Measurements from ENCODE around the gene SYDE1. TPM values are rescaled to one million over a fixed set of nuclear protein-coding genes. Genes with fewer than 3 reads are reported as not detected.
"Not testable (repeated sequence)": the region's sequence is repeated elsewhere in the genome, so short reads cannot be mapped to it uniquely, and the experiment has no call there.

Gene SYDE1
- total and polyA plus RNA-seq, 7 donors, result 1.2 to 39.9 (median 29.6) TPM

DNA sequence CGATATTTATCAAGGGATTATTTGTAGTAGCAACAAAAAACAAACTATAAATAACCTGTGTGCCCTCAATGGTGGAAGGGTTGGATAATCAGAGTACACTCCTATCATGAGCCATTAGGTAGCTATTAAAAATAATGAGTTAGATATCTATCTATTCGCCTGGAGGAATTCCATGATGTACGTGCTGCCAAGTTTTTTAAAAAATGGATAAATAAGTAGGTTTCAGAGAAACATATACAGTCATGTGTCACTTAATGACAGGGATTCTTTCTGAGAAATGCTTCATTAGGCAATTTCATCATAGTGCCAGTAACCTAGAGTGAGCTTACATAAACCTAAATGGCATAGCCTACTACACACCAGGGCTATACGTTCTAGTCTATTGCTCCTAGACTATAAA is 31.4 kb upstream of the SYDE1 start:
- H3K4me1 ChIP-seq, result no peaks in the 10 kb centered on the region
- 82 to 90% methylated on average over 4 of the region's 4 CpGs for WGBS, 2 donors
- no peaks in the 10 kb centered on the region for H3K36me3 ChIP-seq
- no peak for DNase-seq
- H3K9me3 ChIP-seq, result no peaks in the 10 kb centered on the region
- no peak overlapping the region for H3K4me3 ChIP-seq
- intact Hi-C loops (cut with DNase I), result no loop called here
- H3K27ac ChIP-seq, result no peak overlapping the region
- peaks cover 0 to 4% (median 0%) of the 10 kb centered on the region in 3 donors for H3K27me3 ChIP-seq
- TF ChIP-seq EP300 (IDR thresholded peaks at IDR 0.05) (no peak), POLR2A (IDR thresholded peaks at IDR 0.05) (no peak), CTCF (IDR thresholded peaks at IDR 0.05) (no peak), POLR2AphosphoS5 (IDR thresholded peaks at IDR 0.05) (no peak)

GRCh38 chr19:15080002-15080401 is 27.2 kb upstream of the SYDE1 start:
- H3K27me3 ChIP-seq, result peaks cover 0 to 26% (median 0%) of the 10 kb centered on the region in 3 donors
- intact Hi-C loops (cut with DNase I); H3K27ac ChIP-seq; H3K36me3 ChIP-seq; DNase-seq; H3K4me3 ChIP-seq; H3K4me1 ChIP-seq; H3K9me3 ChIP-seq: not testable (repeated sequence)
- 65 to 73% methylated on average over 4 of the region's 4 CpGs for WGBS, 2 donors

GRCh38 chr19:15081911-15082310 is 25.3 kb upstream of the SYDE1 start, which contains the start of gene OR1I1:
OR1I1 (plus strand) TSS chr19:15082211; CDS start chr19:15087066, 4,855 bp downstream.
- intact Hi-C loops (cut with DNase I), result no loop called here
- peak; percentile 18 for DNase-seq
- no peak for TF ChIP-seq CTCF (IDR thresholded peaks at IDR 0.05)
- no peak for TF ChIP-seq POLR2A (IDR thresholded peaks at IDR 0.05)
- no peak for TF ChIP-seq POLR2AphosphoS5 (IDR thresholded peaks at IDR 0.05)
- no peak for TF ChIP-seq EP300 (IDR thresholded peaks at IDR 0.05)
- H3K4me1 ChIP-seq, result no peaks in the 10 kb centered on the region
- H3K36me3 ChIP-seq, result no peaks in the 10 kb centered on the region
- H3K9me3 ChIP-seq, result no peaks in the 10 kb centered on the region
- no peak within 1 kb of the TSS for H3K4me3 ChIP-seq
- WGBS, 2 donors, result 66 to 67% methylated on average over 6 of the region's 6 CpGs
- no peak within 1 kb of the TSS for H3K27ac ChIP-seq
- H3K27me3 ChIP-seq, result peaks cover 0 to 41% (median 0%) of the 10 kb centered on the region in 3 donors

DNA sequence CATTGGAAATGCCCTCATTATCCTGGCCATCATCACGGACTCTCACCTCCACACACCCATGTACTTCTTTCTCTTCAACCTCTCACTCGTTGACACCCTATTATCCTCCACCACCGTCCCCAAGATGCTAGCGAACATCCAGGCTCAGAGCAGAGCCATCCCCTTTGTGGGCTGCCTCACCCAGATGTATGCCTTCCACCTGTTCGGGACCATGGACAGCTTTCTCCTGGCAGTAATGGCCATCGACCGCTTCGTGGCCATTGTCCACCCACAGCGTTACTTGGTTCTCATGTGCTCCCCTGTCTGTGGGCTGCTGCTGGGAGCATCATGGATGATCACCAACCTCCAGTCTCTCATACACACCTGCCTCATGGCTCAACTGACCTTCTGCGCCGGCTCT is 20.0 kb upstream of the SYDE1 start:
- Histone ChIP-seq H3K27ac (no peak overlapping the region), H3K27me3 (peaks cover 0 to 38% (median 4%) of the 10 kb centered on the region in 3 donors), H3K9me3 (no peaks in the 10 kb centered on the region), H3K4me1 (peaks cover 0 to 2% (median 1%) of the 10 kb centered on the region in 4 donors), H3K36me3 (no peaks in the 10 kb centered on the region), H3K4me3 (no peak overlapping the region)
- DNase-seq, result peak; percentile 57
- WGBS, 2 donors, result 80 to 84% methylated on average over 11 of the region's 11 CpGs
- intact Hi-C loops (cut with DNase I), result no loop called here
- TF ChIP-seq POLR2A (IDR thresholded peaks at IDR 0.05) (no peak), POLR2AphosphoS5 (IDR thresholded peaks at IDR 0.05) (no peak), EP300 (IDR thresholded peaks at IDR 0.05) (no peak), CTCF (IDR thresholded peaks at IDR 0.05) (no peak)

DNA sequence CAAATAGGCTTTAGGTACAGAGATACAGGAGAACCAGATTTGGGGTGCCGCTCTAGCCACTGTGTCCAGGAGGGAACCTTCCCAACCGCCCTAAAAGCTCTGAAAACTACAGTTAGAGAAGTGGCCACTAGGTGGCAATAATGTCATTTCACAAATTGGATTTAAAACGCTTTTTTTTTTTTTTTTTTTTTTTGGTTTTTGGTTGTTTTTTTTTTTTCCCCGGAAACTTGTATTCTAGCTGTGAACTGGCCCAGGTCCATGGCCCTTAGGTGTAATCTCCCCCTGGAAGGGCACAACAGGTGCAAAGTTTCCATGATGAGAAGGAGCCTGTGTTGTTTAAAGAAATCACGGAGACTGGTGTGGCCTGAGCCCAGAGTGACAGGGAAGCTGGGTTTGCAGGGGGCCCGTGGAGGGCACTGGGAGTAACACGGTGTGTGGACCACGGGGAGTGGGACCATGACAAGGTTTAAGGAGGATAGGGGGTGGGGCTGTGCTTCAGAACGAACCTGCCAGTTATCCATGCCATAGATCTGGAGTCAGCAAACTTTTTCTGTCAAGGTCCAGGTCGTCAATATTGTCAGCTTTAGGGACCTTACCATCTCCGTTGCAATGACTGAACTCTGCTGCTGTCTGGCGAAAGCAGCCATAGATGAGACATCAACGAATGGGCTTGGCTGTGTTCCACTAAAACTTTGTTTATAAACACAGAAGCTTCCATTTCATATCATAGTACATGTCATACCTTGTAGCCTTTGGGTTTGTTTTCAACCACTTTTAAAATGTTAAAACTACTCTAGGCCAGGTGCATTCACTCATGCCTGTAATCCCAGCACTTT is 15.1 kb upstream of the SYDE1 start:
- Histone ChIP-seq H3K27ac (peak overlapping the region in 2 of 4 donors; percentile 20 to 24), H3K4me3 (peak overlapping the region in 1 of 4 donors; percentile 32), H3K9me3 (no peaks in the 10 kb centered on the region), H3K27me3 (peaks cover 0 to 11% (median 4%) of the 10 kb centered on the region in 3 donors), H3K4me1 (peaks cover 0 to 8% (median 3%) of the 10 kb centered on the region in 4 donors), H3K36me3 (no peaks in the 10 kb centered on the region)
- peak; percentile 66 for DNase-seq
- TF ChIP-seq POLR2AphosphoS5 (IDR thresholded peaks at IDR 0.05) (no peak), CTCF (IDR thresholded peaks at IDR 0.05) (peak; percentile 18 to 42 (median 41)), EP300 (IDR thresholded peaks at IDR 0.05) (no peak)
- intact Hi-C loops (cut with DNase I), result loop anchor here (1.0 to 2.0 kb wide), 2 partner anchors 58 to 465 kb away; no protein-coding TSS in a partner anchor
- WGBS, 2 donors, result 9 to 23% methylated on average over 13 of the region's 13 CpGs

All from sigmoid colon (tissue), 7 donors.